GM18907 (cell line): Measurements from ENCODE around the gene FETUB.

ENCODE experiments used
- ATAC-seq: cut with Tn5 transposase; IDR thresholded peaks from one replicate; pipeline ENCODE4 v1.9.1; 2021; ENCODE audit warnings: mild to moderate bottlenecking, moderate library complexity; ENCODE audit not compliant: unreplicated experiment

Gene FETUB, protein sequence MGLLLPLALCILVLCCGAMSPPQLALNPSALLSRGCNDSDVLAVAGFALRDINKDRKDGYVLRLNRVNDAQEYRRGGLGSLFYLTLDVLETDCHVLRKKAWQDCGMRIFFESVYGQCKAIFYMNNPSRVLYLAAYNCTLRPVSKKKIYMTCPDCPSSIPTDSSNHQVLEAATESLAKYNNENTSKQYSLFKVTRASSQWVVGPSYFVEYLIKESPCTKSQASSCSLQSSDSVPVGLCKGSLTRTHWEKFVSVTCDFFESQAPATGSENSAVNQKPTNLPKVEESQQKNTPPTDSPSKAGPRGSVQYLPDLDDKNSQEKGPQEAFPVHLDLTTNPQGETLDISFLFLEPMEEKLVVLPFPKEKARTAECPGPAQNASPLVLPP

DNA sequence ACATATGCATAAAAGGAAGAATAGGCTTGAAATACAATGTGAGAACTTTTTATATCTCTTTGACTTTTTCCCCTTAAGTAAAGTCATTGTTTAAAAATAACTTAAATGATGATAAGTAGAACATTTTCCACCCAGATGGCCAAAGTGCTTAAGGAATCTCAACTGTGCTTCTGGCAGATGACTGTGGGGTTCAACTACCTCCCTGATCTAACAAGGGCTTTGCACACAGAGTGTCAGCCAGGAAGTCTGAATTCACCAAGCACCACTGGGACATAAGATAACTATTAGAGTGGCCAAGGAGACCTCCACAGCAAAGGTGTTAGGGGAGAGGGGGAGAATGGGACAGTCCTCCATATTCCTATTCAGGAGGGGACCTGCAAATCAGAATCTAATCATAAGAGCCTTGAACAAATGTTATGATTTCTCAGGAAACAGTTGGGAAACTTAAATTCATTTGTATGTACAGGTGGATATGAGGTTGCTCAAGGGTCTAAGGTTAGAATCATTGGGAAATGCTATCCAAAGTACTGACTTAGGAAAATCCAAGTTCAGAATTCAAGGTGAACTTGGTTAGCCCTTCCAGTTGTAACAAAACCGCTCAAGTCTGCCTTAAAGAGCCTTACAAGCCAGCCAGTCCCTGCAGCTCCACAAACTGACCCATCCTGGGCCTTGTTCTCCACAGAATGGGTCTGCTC, at the start of gene FETUB:
Gene FETUB (plus strand): TSS at position 622 of the 695 bp plus-strand sequence. CDS start 62 bp downstream, at position 684.
- no peak for ATAC-seq

- ATAC-seq, result no peak
These were observed 49.5 kb upstream of the FETUB start for GRCh38 chr3:186590580-186591295.

GRCh38 chr3:186592682-186593081, 47.5 kb upstream of the FETUB start:
- no peak for ATAC-seq

DNA sequence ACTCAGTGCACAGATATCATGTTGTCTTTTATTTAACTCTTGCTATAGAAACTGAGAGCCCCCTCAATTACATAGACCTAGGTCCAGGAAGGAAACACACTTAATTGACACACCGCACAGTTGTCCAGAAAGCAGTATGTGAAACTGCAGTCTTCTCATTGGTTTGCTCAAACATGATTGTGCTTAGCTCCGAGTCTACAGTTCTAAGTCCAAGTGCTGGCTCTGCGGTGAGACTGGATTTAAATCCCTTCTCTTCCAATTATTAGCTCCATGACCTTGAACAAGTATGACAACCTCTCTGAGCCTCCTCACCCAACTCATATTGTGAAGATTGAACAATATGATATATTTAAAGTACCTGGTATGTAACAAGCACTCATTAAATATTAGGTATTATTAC, 46.3 kb upstream of the FETUB start:
- ATAC-seq, result no peak

GRCh38 chr3:186594591-186595113, 45.5 kb upstream of the FETUB start:
- no peak for ATAC-seq

DNA sequence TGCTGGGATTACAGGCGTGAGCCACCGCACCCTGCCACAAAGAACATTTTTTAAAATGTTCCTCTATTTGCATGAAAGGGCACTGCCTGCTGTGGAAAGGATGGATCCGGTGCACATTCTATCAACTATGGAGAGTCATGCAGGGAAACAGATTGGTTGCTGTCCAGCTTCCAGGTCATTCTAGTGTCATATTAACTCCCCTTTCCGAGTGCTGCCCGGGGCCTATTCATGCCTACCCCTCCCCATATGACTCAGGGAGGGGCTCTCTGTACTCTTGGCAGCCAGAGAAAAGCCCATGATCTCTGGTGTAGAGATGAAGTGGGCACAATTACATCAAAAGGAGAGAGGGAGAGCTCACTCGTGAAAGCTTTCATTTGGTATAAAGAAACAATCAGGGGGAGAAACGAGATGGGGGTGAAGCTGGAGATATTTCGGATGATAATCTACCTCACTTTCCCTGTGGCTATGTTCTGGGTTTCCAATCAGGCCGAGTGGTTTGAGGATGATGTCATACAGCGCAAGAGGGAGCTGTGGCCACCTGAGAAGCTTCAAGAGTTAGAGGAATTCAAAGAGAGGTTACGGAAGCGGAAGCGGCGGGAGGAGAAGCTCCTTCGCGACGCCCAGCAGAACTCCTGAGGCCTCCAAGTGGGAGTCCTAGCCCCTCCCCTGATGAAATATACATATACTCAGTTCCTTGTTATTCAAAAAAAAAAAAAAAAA, 43.5 kb upstream of the FETUB start:
- ATAC-seq, result no peak

DNA sequence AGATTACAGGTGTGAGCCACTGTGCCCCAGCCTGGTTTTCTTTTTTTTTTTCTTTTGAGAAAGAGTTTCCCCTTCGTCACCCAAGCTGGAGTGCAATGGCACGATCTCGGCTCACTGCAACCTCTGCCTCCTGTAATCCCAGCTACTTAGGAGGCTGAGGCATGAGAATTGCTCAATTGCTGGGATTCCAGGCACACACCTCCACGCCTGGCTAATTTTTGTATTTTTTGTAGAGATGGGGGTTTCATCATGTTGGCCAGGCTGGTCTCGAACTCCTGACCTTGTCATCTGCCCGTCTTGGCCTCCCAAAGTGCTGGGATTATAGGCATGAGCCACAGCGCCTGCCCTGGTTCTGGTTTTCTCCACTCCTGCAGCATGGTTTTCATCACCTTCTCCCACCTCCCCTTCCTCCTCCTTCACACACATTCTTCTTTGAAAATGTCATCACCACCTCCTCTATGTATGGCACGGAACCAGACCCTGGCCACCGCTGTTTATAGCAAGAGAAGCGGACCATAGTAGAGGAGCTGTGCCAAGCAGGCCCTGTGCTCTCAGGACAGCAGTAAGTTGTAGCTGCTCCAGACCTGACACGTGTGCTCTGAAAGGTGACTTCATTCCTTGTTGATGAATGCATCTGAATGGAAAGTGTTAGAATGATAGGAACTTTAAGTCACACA, 42.0 kb upstream of the FETUB start:
- ATAC-seq, result no peak

DNA sequence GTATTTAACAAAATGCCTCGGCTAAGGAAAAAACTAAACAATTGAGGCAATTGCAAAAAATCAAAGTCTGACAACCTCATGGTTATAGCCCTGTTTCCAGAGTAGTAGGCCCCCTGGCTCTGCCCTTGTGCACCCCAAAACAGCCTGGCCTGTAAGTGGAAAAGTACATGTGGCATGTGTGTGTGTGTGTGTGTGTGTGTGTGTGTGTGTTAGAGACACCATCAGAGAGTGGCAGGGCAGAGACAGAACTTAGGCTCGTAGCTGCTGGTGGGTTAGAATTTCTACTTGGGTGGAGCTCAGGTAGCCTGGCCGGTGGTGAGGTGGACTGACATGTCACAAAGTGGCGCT, 41.4 kb upstream of the FETUB start:
- ATAC-seq, result no peak

DNA sequence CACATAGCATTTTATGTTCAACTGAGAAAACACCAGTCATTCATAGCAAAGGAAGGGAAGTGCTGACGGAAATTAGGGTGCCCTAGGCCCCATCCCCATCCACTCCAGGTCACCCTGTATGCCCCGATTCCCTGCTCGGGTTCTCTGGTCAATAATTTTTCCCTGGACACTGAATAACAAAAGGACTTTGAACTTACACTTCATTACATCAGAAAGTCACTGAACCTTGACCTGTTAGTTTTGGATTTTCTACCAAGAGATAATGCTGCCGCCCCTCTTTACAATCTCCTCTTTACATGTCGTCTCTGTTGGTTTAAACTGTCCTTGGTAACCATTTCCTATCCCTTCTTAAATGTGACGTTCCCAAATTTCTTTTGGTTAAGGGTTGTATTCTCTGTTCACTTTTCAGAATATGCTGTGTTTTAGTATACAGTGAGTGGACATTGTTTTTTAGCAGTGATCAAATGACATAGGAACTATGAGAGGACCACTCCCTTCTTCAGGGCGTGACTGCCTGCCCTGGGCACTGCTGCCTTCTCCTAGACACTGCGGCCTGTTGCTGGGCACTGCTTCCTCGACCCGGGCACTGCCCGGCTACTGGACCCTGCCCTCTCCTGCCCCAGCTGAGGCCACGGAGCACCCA, 40.9 kb upstream of the FETUB start:
- no peak for ATAC-seq

DNA sequence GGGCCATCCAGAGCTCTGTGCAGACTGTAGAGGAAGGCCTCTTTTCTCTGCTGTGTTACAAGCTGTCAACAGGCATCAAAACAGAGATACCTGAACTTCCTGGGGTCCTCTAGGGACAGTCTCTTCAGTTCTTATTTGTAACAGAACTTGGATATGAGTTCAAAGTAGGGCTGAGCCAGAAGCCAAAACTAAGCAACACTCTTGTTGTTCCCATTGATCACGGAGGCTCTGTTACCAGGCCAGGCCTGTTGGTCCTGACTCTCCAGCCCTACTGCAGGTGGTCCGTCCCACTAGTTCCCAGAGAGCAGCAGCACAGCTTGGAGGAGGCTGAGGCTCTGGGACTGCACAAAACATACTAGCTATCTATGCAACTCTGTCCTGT, 40.4 kb upstream of the FETUB start:
- no peak for ATAC-seq

DNA sequence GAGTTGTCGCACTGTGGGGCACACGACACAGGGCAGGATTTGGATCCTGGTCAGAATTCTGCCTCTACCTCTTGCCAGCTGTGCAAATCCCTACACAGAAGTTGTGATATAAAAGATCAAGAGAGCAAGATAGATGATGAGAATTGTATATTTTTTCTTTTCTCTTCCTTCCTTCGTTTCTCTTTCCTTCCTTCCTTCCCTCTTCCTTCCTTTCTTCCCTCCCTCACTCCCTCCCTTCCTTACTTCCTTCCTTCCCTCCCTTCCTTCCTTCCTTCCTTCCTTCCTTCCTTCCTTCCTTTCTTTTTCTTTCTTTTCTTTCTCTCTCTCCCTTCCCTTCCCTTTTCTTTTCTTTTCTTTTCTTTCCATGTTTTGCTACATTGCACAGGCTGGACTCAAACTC, 39.3 kb upstream of the FETUB start:
- ATAC-seq, result no peak

GRCh38 chr3:186603159-186603558, 37.0 kb upstream of the FETUB start:
- ATAC-seq, result no peak

DNA sequence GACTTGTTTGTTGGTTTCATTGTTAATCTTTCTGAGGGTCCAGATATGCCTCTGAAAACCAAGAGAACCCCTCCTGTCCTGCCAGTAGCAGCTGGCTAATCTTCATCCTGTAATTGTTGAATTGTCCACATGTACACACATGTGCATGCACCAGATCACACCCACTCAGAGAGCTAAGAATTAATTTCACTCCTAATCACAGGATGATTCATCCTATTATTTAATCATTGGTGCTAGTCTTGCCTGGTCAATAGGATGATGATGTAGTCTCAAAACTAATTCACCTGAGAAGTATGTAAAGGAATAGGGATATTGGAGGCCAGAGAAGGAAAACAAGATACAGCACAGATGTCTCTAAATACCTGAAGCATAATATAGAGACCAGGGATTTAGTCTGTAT, 35.1 kb upstream of the FETUB start:
- ATAC-seq, result no peak

GRCh38 chr3:186605561-186606545, 34.3 kb upstream of the FETUB start:
- no peak for ATAC-seq

GRCh38 chr3:186608624-186609215, 31.5 kb upstream of the FETUB start:
- ATAC-seq, result no peak

- ATAC-seq, result no peak
These were observed 30.8 kb upstream of the FETUB start for GRCh38 chr3:186609247-186609868.

DNA sequence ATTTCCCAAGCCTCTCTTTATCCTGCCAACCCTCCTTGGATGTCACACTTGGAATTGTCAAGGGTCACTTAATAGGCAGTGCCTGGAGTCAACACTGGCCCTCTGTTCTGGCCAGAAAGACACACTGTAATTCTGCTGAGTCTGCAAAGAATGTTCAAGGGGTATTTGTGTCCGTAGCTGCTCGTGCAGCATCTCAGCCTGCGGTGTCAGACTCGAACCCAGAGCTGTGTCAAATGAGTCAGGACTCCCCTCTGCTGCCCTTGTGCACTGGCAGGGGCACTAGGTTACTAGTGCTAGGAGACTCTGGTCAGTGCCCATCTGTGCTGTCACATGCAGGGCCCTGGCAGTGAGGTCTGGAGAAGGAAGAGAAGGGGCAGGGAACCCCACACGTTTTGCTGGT, 28.1 kb upstream of the FETUB start:
- ATAC-seq, result no peak
